Measurements from ENCODE around the gene ATP11A.

DNA sequence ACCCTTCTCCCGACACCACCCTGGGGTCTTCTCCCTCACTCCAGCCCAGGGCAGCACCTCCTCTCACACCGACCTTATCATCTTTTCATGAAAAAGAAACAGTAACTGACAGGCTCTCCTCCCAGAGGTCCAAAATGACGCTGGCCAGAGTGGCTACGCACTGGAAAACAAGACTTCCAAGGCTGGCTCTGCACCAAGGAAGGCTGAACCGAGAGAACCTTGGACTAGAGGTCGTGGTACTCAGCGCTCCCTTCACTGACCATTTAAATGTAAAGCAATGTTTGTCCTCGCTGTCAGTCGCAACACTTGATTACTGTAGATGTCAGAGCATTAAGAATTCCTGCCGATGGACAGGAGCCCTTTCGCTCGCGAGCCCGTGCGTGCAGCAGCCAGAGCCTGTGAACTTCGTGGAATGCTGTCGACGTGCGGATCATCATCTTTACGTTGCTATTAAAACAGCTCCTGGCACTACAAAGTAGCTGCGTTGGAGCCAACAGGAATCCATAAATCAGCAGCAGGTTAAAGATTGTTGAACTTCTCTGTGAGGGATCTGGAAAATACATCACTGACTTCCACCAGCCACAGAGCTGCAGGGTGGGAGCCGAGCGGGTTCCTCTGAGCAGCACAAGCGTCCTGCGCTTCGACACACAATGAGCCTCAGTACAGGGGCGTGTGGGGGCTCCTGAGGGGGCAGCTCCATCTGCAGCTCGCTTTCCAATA lies 153.7 kb downstream of the ATP11A start:
- TF ChIP-seq ZNF274 (IDR thresholded peaks at IDR 0.05; ENCODE audit: low read depth, low read length): no peak
- TF ChIP-seq SUZ12 (IDR thresholded peaks at IDR 0.05; ENCODE audit: extremely low read depth, insufficient read depth, insufficient read length): no peak

Data from NT2/D1 (cell line).